ENCODE results near the gene FAM171A1.

DNA sequence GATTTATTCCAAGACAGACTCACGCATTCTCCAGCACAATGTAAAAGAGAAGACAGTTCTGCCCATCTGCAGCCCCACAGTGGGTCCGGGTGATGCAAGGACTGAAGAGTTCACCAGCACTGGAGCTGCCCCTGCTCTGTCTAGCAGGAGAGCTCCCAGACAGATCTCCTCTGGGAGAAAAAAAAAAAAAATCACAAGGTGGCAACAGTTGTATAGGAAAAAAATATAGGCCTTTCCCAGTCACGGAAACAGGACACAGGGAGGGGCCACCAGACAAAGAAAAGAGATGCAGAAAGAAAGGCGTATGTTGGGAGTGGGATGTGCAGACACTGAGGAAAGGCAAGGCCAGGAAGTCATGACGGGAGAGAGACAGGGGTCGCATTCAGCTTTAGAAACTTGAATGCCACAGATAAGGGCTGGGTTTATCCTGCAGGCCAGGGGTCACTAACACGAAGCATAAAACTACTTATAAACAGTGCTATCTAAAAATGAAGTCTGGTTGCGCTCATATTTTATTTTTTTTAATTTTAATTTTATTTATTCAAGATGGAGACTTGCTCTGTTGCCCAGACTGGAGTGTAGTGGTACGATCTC is 54.1 kb downstream of the FAM171A1 start:
- TF ChIP-seq, protein P1, sequence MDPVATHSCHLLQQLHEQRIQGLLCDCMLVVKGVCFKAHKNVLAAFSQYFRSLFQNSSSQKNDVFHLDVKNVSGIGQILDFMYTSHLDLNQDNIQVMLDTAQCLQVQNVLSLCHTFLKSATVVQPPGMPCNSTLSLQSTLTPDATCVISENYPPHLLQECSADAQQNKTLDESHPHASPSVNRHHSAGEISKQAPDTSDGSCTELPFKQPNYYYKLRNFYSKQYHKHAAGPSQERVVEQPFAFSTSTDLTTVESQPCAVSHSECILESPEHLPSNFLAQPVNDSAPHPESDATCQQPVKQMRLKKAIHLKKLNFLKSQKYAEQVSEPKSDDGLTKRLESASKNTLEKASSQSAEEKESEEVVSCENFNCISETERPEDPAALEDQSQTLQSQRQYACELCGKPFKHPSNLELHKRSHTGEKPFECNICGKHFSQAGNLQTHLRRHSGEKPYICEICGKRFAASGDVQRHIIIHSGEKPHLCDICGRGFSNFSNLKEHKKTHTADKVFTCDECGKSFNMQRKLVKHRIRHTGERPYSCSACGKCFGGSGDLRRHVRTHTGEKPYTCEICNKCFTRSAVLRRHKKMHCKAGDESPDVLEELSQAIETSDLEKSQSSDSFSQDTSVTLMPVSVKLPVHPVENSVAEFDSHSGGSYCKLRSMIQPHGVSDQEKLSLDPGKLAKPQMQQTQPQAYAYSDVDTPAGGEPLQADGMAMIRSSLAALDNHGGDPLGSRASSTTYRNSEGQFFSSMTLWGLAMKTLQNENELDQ (CRISPR knock-in tag; IDR thresholded peaks at IDR 0.05; ENCODE audit: borderline replicate concordance), result no peak
- TF ChIP-seq THAP11 (CRISPR knock-in tag; IDR thresholded peaks at IDR 0.05) (no peak), SRSF1 (optimal IDR thresholded peaks at IDR 0.05; ENCODE audit: low read depth, low read length) (no peak), KDM2A (CRISPR knock-in tag; IDR thresholded peaks at IDR 0.05; ENCODE audit: borderline replicate concordance, low read depth) (no peak)
